GM21423 (cell line): ENCODE results near the gene RIC1.

Source experiments
- ATAC-seq: cut with Tn5 transposase; IDR thresholded peaks from one replicate; pipeline ENCODE4 v1.9.1; 2021; ENCODE audit warnings: mild to moderate bottlenecking, moderate library complexity; ENCODE audit not compliant: unreplicated experiment

RIC1 gene

GRCh38 chr9:5820425-5820824, 191.5 kb downstream of the RIC1 start:
- ATAC-seq, result no peak

GRCh38 chr9:5825223-5825622, 196.3 kb downstream of the RIC1 start:
- no peak for ATAC-seq
